Panc1 (cell line): Measurements from ENCODE around the gene GP2. TPM values are rescaled to one million over a fixed set of nuclear protein-coding genes. Genes with fewer than 3 reads are reported as not detected.

Experiments
- ATAC-seq: fragments of 200-7000 bp; cut with Tn5 transposase; 2 replicates; pipeline ENCODE4 v1.9.1; 2020; ENCODE audit warnings: mild to moderate bottlenecking, moderate library complexity
- BruUV-seq: library from RNA; stranded (reverse); fragments of 400-500 nt; replicated peaks from 2 replicates; lab custom pipeline; 2021; lab: Mats Ljungman, UMichigan
- CTCF ChIA-PET: fragments of 300-600 bp; sonication (Branson Sonifier 250); formaldehyde crosslinking; loops from one replicate; lab custom pipeline; 2022; ENCODE audit warnings: antibody characterized with exemption; lab: Charles Lee
- POLR2A ChIA-PET: fragments of 300-600 bp; sonication (Branson Sonifier 250); formaldehyde crosslinking; loops from one replicate; lab custom pipeline; 2022; ENCODE audit warnings: antibody characterized with exemption; lab: Charles Lee
- DNase-seq: peaks from one replicate; pipeline ENCODE4 v3.0.0-alpha.2; 2010; ENCODE audit warnings: low read depth, low spot score
- H3K27ac ChIP-seq: 2 replicates; pipeline ENCODE4 v1.5.1; 2011; ENCODE audit warnings: mild to moderate bottlenecking, low read length, inconsistent platforms
- H3K27me3 ChIP-seq: fragments of 200-500 bp; sonication (Bioruptor generic); 2 replicates; pipeline ENCODE4 v1.6.0; 2014; ENCODE audit warnings: low read length, inconsistent platforms; ENCODE audit not compliant: control insufficient read depth, insufficient read depth
- H3K36me3 ChIP-seq: fragments of 200-500 bp; sonication (Bioruptor generic); 2 replicates; pipeline ENCODE4 v1.5.1; 2014; ENCODE audit warnings: inconsistent platforms, mild to moderate bottlenecking, low read length, moderate library complexity; ENCODE audit not compliant: control insufficient read depth, insufficient read depth
- H3K4me1 ChIP-seq: 2 replicates; pipeline ENCODE4 v1.5.1; 2011; ENCODE audit warnings: inconsistent platforms, mild to moderate bottlenecking, low read length, moderate library complexity; ENCODE audit not compliant: control insufficient read depth, insufficient read depth
- H3K4me3 ChIP-seq, 2 experiments: 2 replicates each; pipeline ENCODE4 v1.5.1; 2011 to 2012; ENCODE audit warnings: low read depth in 2 of 2, low read length in 2 of 2, mild to moderate bottlenecking in 2 of 2, inconsistent platforms in 1 of 2, moderate library complexity in 1 of 2
- H3K9me3 ChIP-seq: fragments of 200-500 bp; sonication (Bioruptor generic); 2 replicates; pipeline ENCODE4 v1.5.1; 2014; ENCODE audit warnings: low read depth, mild to moderate bottlenecking, inconsistent platforms, low read length, moderate library complexity; ENCODE audit not compliant: control insufficient read depth, insufficient read depth
- POLR2AphosphoS5 ChIP-seq: IDR thresholded peaks from 2 replicates; pipeline ENCODE4 v1.6.1; 2012; ENCODE audit warnings: mild to moderate bottlenecking, low read depth, low read length, moderate library complexity
- SIN3A ChIP-seq: IDR thresholded peaks from 2 replicates; pipeline ENCODE4 v1.6.1; 2012; ENCODE audit warnings: low read depth, mild to moderate bottlenecking, low read length, moderate library complexity, borderline replicate concordance; ENCODE audit not compliant: insufficient read depth
- TCF7L2 ChIP-seq: IDR thresholded peaks from 2 replicates; pipeline ENCODE4 v1.6.1; 2011; ENCODE audit warnings: mild to moderate bottlenecking, low read depth, low read length, inconsistent platforms
- in situ Hi-C: cut with HindIII; loops from 2 replicates; pipeline ENCODE4 v1.10.0; 2016; ENCODE audit warnings: low sequenced_read_pairs, low pct_unique_long_range_greater_than_20kb
- intact Hi-C: fragments of 100-400 bp; cut with micrococcal nuclease; formaldehyde crosslinking; loops from one replicate; pipeline ENCODE4 v1.10.0; 2022; ENCODE audit not compliant: unreplicated experiment
- total RNA-seq: library from RNA; stranded (reverse); gene quantifications from one replicate; pipeline ENCODE4 v1.2.1, GENCODE V29; 2021; ENCODE audit not compliant: unreplicated experiment
- TF ChIP-seq, protein P1 (sequence below): fragments of 450-650 bp; IDR thresholded peaks from 2 replicates; pipeline ENCODE4 v1.5.1; 2017; ENCODE audit warnings: mild to moderate bottlenecking
- TF ChIP-seq, protein P2 (sequence below), 2 experiments: IDR thresholded peaks; 2 replicates each; pipeline ENCODE4 v1.6.1; 2011 to 2012; ENCODE audit warnings: low read depth in 2 of 2, control low read depth in 1 of 2, low read length in 1 of 2, mild to moderate bottlenecking in 1 of 2, moderate library complexity in 1 of 2; ENCODE audit not compliant: insufficient read depth in 1 of 2

GP2 gene
- total RNA-seq, 1 experiment from 2014 or later: 5.8 TPM

DNA sequence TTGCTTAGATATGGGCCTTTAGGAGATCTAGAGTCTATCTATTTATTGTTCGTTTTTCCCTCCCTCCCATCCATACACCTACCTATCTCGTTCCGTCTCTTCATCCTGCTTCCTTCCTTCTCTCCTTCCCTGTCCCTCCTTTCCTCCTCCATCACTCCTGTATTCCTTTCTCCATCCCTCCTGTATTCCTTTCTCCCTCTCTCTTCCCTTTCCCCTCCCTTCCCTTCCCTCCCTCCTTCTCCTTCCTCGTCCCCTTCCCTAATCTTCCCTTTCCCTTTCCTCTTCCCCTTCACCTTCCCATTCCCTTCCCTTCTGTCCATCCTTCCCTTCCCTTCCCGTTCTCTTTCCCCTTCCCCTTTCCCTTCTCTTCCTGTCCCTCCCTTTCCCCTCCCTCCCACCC, 10.6 kb downstream of the GP2 start:
- TF ChIP-seq TCF7L2 (no peak), SIN3A (no peak), POLR2AphosphoS5 (no peak)
- TF ChIP-seq, protein P1, sequence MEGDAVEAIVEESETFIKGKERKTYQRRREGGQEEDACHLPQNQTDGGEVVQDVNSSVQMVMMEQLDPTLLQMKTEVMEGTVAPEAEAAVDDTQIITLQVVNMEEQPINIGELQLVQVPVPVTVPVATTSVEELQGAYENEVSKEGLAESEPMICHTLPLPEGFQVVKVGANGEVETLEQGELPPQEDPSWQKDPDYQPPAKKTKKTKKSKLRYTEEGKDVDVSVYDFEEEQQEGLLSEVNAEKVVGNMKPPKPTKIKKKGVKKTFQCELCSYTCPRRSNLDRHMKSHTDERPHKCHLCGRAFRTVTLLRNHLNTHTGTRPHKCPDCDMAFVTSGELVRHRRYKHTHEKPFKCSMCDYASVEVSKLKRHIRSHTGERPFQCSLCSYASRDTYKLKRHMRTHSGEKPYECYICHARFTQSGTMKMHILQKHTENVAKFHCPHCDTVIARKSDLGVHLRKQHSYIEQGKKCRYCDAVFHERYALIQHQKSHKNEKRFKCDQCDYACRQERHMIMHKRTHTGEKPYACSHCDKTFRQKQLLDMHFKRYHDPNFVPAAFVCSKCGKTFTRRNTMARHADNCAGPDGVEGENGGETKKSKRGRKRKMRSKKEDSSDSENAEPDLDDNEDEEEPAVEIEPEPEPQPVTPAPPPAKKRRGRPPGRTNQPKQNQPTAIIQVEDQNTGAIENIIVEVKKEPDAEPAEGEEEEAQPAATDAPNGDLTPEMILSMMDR: no peak
- TF ChIP-seq, protein P2, sequence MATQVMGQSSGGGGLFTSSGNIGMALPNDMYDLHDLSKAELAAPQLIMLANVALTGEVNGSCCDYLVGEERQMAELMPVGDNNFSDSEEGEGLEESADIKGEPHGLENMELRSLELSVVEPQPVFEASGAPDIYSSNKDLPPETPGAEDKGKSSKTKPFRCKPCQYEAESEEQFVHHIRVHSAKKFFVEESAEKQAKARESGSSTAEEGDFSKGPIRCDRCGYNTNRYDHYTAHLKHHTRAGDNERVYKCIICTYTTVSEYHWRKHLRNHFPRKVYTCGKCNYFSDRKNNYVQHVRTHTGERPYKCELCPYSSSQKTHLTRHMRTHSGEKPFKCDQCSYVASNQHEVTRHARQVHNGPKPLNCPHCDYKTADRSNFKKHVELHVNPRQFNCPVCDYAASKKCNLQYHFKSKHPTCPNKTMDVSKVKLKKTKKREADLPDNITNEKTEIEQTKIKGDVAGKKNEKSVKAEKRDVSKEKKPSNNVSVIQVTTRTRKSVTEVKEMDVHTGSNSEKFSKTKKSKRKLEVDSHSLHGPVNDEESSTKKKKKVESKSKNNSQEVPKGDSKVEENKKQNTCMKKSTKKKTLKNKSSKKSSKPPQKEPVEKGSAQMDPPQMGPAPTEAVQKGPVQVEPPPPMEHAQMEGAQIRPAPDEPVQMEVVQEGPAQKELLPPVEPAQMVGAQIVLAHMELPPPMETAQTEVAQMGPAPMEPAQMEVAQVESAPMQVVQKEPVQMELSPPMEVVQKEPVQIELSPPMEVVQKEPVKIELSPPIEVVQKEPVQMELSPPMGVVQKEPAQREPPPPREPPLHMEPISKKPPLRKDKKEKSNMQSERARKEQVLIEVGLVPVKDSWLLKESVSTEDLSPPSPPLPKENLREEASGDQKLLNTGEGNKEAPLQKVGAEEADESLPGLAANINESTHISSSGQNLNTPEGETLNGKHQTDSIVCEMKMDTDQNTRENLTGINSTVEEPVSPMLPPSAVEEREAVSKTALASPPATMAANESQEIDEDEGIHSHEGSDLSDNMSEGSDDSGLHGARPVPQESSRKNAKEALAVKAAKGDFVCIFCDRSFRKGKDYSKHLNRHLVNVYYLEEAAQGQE (IDR thresholded peaks at IDR 0.05; ENCODE audit: insufficient read depth in 1 of 2, low read depth in 2 of 2, low read length in 1 of 2): no peak
- no TSS peak for BruUV-seq
- no peak overlapping the region for H3K4me3 ChIP-seq
- H3K36me3 ChIP-seq: no peaks in the 10 kb centered on the region
- ChIA-PET CTCF (no interaction called here), POLR2A (no interaction called here)
- no peak for ATAC-seq
- no peaks in the 10 kb centered on the region for H3K9me3 ChIP-seq
- peaks cover 12% of the 10 kb centered on the region for H3K27me3 ChIP-seq
- intact Hi-C loops: no loop called here
- no peak overlapping the region for H3K27ac ChIP-seq
- H3K4me1 ChIP-seq: no peaks in the 10 kb centered on the region
- DNase-seq: no peak
- in situ Hi-C loops: no loop called here

DNA sequence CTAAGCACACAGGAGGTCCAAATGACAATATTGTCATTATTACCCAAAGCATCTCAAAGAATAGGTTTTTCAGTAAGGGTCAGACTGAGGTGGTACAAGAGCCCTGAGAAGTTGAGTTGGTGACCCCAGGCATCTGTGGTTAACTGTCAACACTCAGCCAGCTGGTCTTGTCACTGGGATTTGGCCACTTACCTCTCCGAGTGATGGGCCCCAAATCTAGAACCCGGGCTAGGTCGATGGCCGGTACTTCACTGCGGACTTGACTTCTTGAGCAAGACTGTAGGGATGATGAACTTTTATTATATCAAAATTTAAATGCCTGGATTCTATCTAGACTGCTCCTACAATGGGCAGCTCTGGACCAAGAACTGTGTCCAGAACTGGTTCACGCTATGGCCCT, 11.5 kb downstream of the GP2 start:
- CTCF ChIA-PET: interaction anchor here (0.7 kb wide), 1 partner anchor 17 kb away, joined by 3 read pairs; no protein-coding TSS in a partner anchor
- in situ Hi-C loops: no loop called here

More for the DNA sequence above, 11.5 kb downstream of the GP2 start:
- Histone ChIP-seq H3K4me3 (no peak overlapping the region), H3K27ac (no peak overlapping the region), H3K36me3 (no peaks in the 10 kb centered on the region), H3K27me3 (peaks cover 12% of the 10 kb centered on the region), H3K9me3 (no peaks in the 10 kb centered on the region), H3K4me1 (no peaks in the 10 kb centered on the region)
- BruUV-seq: no TSS peak
- no peak for DNase-seq
- POLR2A ChIA-PET: no interaction called here
- ATAC-seq: no peak
- intact Hi-C loops: no loop called here
- no peak for TF ChIP-seq TCF7L2
- no peak for TF ChIP-seq POLR2AphosphoS5
- TF ChIP-seq, protein P2 (IDR thresholded peaks at IDR 0.05; ENCODE audit: insufficient read depth in 1 of 2, low read depth in 2 of 2, low read length in 1 of 2): no peak
- TF ChIP-seq, protein P1: no peak
- no peak for TF ChIP-seq SIN3A
